ENCODE data around the gene NTSR1.

- TF ChIP-seq, protein P1, sequence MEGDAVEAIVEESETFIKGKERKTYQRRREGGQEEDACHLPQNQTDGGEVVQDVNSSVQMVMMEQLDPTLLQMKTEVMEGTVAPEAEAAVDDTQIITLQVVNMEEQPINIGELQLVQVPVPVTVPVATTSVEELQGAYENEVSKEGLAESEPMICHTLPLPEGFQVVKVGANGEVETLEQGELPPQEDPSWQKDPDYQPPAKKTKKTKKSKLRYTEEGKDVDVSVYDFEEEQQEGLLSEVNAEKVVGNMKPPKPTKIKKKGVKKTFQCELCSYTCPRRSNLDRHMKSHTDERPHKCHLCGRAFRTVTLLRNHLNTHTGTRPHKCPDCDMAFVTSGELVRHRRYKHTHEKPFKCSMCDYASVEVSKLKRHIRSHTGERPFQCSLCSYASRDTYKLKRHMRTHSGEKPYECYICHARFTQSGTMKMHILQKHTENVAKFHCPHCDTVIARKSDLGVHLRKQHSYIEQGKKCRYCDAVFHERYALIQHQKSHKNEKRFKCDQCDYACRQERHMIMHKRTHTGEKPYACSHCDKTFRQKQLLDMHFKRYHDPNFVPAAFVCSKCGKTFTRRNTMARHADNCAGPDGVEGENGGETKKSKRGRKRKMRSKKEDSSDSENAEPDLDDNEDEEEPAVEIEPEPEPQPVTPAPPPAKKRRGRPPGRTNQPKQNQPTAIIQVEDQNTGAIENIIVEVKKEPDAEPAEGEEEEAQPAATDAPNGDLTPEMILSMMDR (conservative IDR thresholded peaks at IDR 0.05; ENCODE audit: low read length), result no peak
- TF ChIP-seq EZH2phosphoT487 (IDR thresholded peaks at IDR 0.05; ENCODE audit: borderline replicate concordance), result no peak
These were observed 2.5 kb downstream of the NTSR1 start for GRCh38 chr20:62710886-62711702.

All from Loucy (cell line).